Hematopoietic multipotent progenitor cell (in vitro differentiated cells): Measurements from ENCODE around the gene VPS9D1. TPM values are rescaled to one million over a fixed set of nuclear protein-coding genes. Genes with fewer than 3 reads are reported as not detected.

ENCODE experiments used
- DNase-seq, 3 donors: peaks; one replicate each; pipeline ENCODE4 v3.0.0-alpha.2; 2011 to 2015; ENCODE audit warnings: low read depth in 2 of 3, low spot score in 2 of 3
- total RNA-seq: library from RNA; depleted of rRNA; stranded (reverse); fragments of >200 nt; gene quantifications from one replicate; pipeline ENCODE4 v1.2.3, GENCODE V29; 2012

VPS9D1 gene
- total RNA-seq, 1 donor, result 5.1 TPM

- no peak for DNase-seq
These were observed 12.6 kb upstream of the VPS9D1 start for GRCh38 chr16:89733322-89733721.

- DNase-seq, result no peak
These were observed 12.2 kb upstream of the VPS9D1 start for GRCh38 chr16:89732918-89733242.

GRCh38 chr16:89732142-89732917, 11.6 kb upstream of the VPS9D1 start:
- DNase-seq, result no peak

DNA sequence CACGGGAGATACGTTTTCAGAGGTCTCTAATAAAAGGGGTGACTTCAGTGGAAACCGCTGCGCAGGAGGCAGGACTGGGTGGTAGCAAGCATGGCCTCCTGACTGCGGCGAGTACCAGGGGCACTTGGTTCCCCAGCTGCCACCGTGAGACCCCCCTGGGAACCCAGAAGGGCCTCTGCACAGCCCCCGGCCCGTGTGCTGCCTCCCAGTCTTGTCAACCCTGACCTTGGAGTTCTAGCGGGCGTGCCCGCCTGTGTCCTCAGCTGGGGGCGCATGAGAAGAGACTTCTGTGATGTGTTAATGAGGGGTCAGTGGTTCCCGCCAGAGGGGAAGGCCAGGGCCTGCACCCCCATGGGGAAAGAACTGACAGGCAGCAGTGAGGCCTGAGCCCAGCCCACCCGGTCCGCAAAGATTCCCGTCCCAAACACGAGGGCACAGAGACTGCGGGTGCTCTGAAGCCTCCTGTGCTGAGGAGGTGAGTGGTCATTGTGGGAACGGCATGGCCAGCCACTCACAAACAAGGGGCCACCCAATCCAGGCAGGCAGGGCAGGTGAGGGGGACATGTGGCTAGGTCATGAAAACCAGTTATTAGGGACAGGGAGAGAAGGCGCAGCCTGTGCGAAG, 10.0 kb upstream of the VPS9D1 start:
- DNase-seq, result no peak

GRCh38 chr16:89729863-89730593, 9.3 kb upstream of the VPS9D1 start:
- DNase-seq, result no peak

GRCh38 chr16:89729293-89729692, 8.6 kb upstream of the VPS9D1 start:
- DNase-seq, result no peak

GRCh38 chr16:89727406-89728120, 6.9 kb upstream of the VPS9D1 start:
- DNase-seq, result no peak

DNA sequence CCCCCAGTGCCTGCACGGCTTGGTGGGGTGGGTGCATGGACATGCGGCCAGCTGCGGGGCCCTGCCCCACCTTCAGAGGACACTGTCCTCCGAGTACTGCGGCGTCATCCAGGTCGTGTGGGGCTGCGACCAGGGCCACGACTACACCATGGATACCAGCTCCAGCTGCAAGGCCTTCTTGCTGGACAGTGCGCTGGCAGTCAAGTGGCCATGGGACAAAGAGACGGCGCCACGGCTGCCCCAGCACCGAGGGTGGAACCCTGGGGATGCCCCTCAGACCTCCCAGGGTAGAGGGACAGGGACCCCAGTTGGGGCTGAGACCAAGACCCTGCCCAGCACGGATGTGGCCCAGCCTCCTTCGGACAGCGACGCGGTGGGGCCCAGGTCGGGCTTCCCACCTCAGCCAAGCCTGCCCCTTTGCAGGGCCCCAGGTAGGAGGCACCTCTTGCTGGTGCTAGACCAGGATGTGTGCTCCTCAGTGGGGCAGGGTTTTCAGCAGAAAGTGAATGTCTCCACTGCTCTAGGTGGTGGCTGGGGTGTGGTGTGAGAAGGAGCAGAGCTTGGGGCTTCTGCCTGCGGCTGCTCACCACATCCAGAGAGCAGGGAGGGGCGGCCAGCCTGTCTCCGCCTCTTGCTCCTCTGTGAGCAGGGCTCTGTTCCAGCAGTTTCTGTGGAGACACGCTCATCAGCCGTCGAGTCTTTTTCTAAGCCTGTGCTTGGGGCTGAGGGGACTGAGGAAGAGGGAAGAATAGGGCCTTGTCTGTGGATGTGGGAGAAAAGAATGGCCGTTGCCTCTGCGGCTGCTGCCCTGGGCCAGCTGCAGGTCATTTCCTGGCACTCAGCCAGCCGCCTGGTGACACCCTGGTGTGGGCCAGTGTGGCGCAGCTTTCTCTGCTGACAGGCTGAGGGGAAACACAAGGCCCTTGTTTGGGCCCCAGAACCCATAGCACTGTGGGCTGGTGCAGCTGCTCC, 2.9 kb upstream of the VPS9D1 start:
- peak in 1 of 3 donors; percentile 53 for DNase-seq

DNA sequence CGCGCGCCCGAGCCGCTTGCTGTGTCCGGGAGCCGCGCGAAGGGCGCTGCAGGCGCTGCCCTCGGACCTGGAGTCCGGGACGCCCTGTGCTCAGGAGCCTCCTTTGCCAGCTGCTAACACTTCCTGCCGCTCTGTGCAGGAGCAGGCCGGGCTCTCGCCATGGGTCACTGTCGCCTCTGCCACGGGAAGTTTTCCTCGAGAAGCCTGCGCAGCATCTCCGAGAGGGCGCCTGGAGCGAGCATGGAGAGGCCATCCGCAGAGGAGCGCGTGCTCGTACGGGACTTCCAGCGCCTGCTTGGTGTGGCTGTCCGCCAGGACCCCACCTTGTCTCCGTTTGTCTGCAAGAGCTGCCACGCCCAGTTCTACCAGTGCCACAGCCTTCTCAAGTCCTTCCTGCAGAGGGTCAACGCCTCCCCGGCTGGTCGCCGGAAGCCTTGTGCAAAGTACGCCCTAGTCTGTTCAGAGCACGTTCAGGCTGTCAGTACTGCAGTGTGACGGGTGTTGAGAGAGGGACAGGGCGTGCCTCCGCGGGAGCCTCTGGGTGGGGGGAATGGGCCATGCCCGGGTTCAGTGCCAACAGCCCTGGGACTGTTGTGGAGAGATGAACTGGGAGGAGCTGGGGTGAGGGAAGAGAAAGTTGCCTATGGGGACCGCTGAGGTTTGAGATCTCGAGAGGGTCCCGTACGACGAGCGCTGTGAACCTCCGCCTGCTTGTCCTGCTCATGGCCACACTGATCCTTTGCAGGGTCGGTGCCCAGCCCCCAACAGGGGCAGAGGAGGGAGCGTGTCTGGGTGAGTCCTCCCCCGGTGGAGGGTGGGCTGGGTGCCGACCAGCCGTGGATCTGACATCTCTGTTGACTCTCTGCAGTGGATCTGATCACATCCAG, 1.9 kb upstream of the VPS9D1 start:
- DNase-seq, result peak in 2 of 3 donors; percentile 45 to 55

- peak; percentile 76 to 92 (median 90) for DNase-seq
These were observed 1.1 kb upstream of the VPS9D1 start for GRCh38 chr16:89721546-89722391.

GRCh38 chr16:89720551-89720812, 216 bp downstream of the VPS9D1 start:
- DNase-seq, result no peak

DNA sequence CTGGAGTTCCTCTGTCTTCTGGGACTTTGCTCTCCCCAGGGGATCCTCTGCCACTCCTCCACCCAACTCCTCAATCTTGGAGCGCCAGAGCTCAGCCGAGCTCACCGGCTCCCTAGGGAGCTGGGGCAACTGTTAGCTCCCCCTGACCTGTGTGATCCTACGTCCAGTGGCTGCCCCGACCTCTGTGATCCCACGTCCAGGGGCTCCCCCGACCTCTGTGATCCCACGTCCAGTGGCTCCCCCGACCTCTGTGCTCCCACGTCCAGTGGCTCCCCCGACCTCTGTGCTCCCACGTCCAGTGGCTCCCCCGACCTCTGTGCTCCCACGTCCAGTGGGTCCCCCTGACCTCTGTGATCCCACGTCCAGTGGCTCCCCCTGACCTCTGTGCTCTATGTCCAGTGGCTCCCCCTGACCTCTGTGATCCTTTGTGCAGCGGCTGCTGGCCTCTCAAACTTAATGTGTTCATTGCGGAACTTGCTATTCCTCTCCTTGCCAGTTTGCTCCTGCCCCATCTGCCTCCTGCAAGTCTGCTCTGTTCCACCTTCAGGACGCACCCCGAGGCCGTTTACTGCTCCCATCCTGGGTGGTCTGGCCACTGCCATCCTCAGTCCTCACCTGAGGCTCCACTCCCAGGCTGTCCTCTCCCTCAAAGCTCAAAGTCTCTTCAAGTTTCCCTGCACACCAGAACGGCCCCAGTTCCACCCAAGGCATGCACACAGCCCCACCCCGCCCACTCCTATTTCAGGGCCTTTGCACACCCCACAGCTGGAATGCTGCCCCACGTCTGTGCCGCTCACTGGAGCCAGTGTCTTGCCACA, 2.8 kb downstream of the VPS9D1 start:
- no peak for DNase-seq

DNA sequence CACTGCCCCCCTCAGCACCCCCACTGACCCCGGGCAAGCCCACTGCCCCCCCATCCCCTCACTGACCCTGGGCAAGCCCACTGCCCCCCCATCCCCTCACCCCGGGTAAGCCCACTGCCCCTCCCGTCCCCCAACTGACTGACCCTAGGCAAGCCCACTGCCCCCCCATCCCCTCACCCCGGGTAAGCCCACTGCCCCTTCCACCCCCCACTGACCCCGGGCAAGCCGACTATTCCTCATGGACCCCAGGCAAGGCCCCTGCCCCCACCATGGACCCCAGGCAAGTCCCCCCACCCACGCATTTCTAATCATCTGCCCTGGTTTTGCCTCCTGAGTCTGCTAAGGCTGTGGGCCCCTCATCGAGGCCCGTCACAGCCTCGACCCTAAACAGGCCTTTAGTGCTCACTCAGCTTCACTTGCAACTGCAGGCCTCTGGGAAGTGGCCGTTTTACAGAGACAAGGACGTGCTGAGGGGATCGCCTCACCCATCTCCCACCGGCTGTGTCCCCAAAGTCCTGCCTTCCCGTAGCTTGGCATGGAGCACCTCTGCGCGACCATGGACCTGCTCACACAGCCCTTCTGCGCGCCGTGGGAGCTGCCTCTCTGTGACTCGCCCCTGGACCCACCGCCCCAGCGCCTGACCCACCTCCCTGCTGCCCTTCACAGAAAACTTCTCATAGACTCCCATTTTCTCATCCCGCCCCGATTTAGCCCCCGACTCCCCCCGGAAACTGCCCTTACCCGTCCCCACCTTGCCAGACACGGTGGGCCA, 3.6 kb downstream of the VPS9D1 start:
- no peak for DNase-seq

GRCh38 chr16:89716493-89716892, 4.2 kb downstream of the VPS9D1 start:
- DNase-seq, result no peak

DNA sequence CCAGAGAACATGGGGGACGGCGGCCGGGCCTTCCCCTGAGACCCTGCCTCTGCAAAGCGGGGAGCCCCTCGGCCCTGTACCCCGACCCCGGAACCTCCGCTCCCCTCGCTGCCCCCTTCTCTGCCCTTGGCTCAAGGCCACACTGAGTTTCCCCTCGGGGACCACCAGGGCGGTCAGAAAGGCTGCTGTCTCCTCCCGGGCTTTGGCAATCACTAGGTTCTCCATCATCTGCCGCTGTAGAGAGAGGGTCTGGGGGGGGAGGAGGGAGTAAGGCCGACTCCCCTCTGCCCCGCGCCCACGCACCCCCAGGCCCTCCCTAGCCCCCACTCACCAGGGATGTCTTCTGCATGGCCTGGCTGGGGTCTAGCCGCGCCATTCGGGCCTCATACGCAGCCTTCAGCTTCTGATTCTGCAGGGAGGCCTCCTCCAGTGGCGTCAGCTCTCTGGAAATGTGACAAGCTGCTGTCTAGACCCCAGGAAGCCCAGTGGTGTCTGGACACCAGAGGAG, 8.4 kb downstream of the VPS9D1 start:
- DNase-seq, result no peak

GRCh38 chr16:89711601-89712273, 9.0 kb downstream of the VPS9D1 start:
- DNase-seq, result peak; percentile 52 to 81 (median 78)
